ENCODE results near the gene MBTPS1.
A peak's percentile ranks its signal among the peaks of the same experiment; 100 is the strongest.

MBTPS1 gene

DNA sequence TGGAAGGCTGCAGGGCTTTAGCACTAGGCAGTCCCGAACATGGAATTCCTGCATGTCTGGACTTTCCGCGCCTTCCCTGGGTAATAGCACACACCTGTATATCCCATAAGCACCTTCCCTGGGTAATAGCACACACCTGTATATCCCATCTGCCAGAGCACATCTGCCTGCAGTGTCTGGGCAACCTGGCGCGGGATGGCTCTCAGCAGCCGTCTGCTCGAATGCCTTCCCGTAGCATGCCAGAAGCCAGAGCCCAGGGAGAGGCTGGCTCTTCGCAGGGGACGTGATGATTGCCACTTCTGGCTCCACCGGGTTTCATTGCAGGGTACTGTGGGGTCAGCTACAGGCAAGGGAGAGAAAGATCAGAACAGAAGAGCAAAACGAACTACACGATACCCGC, 21.3 kb downstream of the MBTPS1 start:
- DNase-seq = no peak

DNA sequence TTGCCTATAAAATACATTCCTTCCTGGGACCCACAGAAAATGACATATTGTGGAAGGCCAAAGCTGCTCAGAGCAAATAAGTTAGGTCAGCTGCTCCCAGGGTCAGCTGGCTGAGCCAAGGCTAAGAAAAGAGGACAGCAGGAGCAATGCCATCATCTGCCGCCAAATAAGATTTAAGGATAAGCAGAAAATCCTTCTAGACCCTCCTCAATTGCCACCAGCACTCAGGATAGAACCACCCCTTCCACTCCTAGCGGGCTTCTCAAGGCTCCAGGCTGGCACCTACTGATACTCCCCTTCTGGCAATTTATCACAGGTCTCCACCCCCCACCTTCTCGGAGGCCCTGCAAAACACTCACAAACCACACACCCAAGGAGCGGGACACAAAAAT, 22.9 kb downstream of the MBTPS1 start:
- DNase-seq = no peak

DNA sequence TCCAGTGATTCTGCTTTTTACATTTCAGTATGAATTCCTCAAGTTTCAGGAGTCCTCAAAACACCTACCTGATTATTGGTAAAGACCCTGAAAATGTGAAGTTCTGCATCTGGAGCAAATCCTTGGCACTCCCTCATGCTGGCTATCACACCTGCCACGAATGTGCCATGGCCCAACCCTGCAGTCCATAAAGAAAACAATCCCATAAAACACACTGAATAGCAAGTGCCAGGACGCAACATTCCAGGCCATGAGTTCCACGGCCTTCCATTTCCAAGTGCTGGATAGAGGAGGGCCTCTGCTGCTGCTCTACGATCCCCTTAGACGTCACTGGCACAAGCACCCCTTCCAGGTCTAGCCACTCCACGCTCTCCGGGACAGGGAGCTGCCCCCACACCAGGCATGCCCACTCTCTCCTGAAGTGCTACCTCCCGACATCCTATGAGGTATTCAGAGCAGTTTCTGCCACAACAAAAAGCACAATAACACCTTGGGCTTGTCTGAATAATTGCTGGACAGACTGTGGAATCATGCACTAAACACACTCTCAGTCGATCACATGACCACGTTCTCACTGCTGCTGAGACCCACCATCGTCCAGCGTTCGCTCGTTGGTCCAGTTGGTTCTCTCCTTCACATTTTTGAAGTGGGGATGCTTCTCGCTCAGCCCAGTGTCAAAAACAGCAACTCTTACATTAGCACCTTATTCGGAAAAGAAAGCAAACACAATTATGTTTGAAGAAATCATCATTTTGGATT, 23.4 kb downstream of the MBTPS1 start:
- DNase-seq = no peak

DNA sequence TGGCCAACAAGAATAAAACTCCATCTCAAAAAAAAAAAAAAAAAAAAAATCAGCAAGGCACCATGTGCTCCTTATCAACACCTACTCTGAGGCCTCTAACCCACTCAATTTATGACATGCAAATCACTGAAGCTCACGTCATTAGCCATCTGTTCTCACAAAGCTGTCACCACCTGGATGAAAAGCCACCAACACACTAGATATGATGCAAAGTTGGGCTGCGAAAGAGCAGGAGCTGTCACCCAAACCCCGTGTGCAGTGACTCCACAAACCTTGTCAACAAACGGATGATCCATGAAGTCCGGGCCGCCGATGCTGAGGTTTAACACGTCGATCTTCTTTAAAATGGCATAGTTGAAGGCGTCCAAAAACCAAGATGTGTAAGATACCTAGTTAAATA, 25.3 kb downstream of the MBTPS1 start:
- DNase-seq = no peak

DNA sequence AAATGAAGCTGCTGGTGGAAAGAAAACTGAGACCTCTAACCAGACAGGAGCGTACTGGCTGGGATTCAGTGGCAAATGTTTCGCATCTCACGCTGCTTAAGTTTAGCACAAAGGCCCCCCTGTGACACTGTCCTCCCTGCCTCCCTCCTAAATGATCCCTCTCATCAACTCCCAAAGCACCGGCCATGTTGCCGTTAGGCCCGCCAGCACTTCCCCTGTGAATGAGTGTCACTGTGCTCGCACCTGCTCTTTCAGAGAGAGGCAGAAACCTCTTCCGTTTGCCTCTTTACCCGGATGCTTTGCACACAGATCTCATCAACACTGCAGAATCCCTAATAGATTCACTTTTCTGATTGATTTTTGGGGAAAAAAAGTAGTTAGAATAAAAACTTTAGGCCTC, 26.5 kb downstream of the MBTPS1 start:
- no peak for DNase-seq

DNA sequence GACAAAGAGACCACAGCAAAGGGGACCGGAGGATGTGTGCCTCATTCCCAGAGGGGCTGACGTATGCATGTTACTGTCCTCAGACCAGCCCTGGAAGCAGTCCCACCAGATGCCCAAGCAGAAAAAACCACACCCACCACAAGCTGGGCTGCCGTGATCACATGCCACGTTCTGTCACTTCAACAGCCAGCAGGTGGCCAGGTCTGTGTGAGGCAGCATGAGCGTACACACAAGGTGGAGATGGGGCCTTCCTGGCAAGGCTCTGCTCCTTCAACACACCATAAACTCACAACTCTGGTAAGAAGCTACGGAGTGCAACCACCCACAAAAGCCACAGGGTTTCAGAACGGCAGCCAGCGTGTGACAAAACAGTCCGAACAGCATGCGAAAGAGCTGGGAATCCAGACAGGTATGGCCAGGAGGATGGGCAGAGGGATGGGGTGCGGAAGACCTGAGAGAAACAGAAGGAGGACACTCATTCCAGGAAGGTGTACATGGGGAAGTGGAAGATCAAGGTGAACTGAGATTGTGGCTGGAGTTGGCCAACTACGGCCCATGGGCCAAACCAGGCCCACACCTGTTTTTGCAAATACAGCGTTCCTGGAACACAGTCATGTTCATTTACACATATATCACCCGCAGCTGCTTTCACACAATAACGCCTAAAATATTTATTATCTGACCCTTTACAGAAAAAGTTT, 27.9 kb downstream of the MBTPS1 start:
- no peak for DNase-seq

DNA sequence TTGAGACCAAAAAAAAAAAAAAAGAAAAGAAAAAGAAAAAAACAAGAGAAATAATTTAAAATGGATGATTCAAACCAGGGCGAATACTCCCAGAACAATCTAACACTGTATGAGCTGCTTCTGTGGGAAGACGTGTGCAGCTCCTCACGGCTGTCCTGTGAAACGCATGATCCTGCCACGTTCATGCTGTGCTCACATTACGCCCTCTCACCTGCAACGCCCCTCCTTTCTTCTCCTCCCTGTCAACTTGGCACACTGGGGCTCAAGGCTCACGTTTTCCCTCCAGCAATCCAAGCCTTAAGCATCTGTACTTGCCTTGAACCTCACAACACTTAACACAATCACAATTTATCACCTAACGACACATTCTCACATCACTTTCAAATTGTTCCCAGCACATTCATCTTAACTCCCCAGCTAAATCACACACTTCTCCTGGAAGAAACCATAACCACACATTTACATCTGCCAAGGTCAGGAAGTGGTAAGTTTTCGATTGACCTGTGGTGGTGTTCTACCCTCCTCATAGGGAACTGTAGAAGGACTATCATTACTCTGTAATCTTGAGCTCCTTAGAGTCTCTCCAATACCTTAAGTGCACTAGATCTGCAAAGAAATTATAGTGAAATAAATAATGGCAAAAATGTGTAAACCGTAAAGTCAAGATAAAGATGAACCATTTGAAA, 29.1 kb downstream of the MBTPS1 start:
- DNase-seq = no peak

DNA sequence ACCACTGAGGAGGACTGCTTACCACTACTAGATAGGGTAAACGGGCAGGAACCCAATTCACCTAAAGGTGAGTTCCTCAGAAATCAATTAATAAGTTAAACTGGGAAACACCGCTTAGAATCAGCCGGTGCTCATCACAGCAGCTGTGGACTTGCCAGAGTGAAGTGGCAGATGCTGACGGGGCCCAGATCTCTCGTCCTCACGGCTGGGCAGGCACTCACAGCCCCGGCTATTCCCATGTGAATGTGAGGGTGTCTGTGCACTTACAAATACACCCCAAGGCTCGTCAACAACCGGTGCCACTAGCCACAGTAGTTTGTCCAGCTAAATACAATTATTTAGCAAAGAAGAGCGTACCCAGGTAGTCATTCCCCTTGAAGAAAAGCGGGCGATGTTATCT, 29.7 kb downstream of the MBTPS1 start:
- no peak for DNase-seq

DNA sequence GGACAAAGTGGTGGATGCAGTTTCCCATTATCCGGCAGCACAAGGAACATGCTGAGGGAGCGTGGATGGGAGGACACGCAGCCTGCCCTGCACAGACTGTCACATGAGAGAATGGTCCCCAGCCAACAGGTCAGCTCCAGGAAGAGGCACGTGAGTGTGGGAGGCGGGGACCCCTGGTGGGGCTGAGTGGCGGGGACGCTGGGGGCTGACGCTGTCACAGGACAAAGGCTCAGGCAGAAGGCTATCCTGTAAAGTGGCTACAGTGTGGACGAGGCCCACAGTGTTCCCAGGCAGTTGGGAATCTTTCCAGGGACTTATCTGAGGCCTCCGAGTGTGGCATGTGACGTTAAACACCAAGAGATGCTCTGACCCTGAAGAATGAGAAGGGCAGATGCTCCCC, 30.4 kb downstream of the MBTPS1 start:
- no peak for DNase-seq

DNA sequence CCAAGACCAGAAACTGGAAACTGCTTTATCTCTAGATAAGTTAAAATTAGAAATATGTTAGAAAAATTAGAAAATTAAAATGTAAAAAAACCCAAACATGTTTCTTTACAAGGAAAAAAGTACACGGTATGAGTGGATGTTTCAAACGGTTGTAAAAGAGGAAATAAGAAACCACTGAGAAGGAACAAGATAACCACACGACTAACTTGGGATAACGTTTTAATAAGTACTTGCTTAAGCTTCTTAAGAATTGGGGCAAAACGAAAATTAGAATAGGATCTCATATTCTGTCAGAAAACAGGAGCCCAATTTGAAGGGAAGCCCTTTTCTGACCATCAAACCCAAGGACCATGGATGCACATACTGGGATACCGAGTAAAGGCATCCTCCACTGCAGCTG, 31.0 kb downstream of the MBTPS1 start:
- DNase-seq = no peak

DNA sequence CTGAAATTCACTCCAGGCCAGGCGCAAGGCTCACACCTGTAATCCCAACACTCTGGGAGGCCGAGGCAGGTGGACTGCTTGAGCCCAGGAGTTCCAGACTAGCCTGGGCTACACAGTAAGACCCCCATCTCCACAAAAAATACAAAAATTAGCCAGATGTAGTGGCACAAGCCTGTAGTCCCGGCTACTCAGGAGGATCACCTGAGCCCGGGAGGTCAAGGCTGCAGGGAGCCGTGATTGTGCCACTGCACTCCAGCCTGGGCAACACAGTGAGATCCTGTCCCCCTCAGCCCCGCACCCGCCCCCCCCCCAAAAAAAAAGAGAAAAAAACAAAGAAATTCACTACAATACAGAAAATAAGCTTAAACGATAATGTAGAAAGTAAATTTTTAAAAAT, 31.5 kb downstream of the MBTPS1 start:
- DNase-seq = no peak

DNA sequence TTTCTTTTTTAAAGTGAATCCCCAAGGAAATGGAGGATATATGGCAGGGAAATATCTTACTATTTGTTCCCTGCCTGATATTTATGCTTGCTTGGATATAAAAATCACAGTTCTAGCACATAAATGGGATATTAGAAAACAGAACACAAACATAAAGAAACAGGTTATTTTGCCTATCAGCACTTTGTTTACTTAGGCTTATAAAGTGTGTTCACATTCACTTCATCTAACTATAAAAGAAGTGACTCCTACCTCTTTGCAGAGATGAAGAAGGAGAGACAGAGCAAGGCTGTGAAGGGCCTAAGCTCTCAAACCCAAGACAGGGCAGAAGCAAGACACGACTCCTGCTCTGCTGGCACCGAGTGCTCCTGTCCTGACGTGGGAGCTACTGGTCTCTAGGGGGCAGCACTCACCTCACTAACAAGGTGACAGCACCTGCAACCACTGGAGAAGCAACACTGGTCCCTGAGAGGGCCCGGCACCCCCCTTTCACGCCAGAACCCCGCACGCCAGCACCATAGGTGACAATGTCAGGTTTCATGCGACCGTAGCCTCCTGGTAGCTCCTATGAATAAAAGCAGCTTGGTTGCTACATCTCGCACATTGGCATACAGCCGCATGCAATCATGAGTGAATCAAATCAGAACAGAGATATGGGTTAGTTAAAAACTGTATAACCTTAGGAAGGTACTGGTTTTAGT, 32.0 kb downstream of the MBTPS1 start:
- peak; percentile 53 for DNase-seq

DNA sequence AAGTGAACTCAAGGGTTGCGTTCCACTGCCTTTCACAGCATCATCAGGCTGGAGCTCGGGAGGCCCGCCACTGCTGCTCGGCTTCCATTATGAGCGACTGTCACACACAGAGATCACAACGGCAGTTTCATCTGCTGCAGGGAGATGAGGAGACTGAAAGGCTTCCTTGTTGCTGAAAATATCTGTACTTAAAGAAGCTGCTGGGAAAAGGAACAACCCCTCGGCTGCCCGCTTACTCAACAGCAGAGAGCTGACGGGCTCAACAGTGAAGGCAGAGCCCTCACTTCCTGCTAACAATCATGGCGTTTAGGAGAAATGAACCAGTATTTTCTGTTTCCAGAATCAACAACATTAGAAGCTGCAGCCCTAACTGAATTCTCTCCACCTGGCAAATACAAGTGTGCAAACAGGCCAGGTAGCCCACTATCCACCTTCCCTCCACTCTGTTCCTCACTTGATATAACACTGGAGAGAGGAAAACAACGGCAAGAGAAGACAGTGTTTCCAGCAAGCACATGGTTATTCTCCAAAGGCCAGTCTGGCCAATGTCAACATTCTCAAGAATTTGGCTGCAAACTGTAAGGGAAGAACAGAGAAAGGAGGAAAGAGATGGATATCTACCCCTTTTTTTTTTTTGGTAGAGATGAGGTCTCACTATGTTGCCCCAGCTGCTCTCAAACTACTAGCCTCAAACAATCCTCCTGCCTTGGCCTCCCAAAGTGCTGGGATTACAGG, 33.7 kb downstream of the MBTPS1 start:
- no peak for DNase-seq

DNA sequence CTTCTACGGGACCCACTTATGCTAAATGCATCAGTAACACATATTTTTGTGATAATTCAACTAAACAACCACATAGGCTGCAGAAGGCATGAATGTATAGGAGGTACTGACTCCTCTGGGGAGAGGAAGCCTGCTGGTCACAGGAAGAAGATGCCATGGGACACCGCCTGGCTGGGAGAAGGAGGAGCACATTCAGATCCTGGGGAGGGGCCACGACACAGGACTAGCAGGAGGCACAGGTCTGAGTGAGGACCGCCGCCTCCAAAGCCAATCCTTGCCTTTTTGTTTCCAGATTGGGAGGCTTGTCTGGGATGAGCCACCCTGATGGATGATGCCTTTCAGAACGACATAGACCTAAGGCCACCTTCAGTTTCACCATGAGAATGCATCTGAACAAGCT, 34.6 kb downstream of the MBTPS1 start:
- DNase-seq = no peak

DNA sequence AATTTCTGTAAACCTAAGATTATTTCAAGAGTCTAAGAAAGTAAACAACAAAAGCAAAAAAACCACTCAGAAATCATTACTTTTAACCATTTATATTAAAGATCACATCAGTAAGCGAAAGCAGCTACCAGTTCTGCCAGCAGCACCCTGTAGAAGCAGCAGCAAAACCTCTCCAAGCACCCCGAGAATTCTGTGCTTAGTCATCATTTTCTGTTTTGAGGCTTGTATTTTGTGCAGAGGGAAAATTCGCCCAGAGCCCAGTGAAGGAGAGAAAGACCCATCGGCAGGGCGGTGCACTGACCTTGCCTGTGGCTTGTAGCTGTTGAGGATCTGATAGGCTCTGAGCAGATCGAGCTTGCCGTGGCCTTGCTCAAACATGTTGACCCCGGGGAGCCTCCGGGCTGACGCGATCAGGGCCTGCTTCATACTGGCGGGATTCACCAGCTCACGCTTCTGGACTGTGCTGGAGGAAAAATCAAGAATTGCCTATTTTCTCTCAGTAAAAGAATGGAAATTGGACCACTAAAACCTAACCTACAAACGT, 35.2 kb downstream of the MBTPS1 start:
- no peak for DNase-seq

DNA sequence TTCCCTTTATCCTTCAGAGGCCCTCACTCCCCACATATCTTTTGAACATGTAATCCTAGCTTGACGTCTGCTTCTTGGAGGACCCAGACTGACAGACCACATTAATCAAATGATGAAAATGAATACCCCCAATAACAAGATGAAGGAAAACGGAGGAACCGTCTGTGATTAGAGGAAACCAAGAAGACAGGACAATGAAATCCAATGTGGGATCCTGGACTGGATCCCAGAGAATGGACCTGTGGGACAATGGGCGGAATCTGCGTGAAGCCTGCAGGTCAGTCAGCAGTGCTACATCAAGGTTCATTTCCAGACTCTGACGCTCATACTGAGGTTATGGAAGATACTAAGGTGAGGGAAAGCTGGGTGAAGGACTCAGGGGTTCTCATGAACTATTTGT, 35.9 kb downstream of the MBTPS1 start:
- no peak for DNase-seq

DNA sequence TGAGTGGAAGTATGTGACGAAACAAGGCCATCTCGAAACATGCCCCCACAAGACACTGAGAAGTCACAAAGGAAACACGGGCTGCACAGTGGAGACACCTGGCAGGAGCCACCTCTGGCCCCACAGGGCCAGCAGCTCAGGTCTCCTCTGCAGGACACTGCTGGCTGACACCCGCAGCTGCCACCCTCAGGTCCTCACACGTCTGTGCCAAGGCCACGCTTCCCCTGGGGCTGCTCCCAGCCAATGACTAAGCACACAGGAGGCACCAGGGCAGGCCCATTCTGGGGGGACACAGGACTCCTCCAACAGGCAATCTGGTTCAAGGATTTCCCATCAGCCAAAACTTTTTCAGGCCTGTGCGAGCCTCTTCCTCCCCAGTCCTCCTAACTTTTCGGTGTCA, 36.4 kb downstream of the MBTPS1 start:
- no peak for DNase-seq

DNA sequence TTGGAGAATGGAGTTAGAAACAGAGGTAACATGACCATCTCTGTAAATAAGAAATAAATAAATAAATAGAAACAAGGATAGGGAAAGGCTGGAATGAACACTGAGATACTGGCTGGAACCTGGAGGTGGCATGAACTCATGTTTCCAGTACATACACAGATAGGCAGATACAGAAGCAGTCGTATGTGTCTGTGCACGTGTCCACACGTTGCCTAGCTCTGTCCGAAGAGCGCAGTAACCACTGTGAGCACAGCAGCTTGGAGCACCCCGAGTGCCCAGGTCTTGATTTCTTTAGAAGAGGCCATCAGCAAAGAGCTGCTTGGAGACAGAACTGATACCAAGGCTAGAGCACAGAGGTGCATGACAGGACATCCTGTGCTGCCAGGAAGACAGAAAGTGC, 37.1 kb downstream of the MBTPS1 start:
- no peak for DNase-seq

DNA sequence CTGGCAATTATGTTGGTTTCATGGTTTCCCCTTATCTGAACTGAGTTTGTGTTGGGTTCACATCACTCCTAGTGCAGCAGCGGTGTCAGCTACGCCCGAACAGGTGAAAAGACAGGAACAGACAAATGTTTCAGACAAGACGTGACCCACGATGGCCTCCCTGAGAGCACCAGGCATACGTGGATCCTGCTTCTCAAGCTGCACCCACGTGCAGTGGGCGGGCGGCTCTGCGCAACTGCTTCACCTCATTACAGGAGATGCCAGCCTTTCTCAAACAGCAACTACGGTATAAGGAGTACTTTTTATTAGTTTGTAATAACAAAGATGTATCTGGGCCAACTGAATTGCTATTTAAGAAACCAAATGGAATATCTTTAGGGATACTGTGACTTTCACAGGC, 41.4 kb downstream of the MBTPS1 start:
- no peak for DNase-seq

DNA sequence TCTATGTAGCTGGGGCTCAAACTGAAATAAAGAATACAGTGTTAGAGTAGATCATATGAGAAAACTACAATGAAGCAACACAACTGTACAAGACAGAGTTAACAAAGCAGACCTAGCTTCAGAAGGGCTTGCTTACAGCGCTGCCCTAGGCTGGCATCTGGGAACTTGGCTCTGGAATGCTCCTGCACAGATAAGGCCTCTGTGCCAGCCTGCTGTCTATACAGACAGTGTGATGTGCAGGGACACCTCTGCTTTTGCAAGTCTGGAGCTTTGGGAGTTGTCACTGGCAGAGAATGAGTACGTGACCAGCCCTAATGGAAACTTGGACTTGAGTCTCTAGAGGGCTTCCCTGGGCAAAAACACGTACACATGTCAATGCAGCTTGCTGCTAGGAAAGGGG, 42.0 kb downstream of the MBTPS1 start:
- no peak for DNase-seq

DNA sequence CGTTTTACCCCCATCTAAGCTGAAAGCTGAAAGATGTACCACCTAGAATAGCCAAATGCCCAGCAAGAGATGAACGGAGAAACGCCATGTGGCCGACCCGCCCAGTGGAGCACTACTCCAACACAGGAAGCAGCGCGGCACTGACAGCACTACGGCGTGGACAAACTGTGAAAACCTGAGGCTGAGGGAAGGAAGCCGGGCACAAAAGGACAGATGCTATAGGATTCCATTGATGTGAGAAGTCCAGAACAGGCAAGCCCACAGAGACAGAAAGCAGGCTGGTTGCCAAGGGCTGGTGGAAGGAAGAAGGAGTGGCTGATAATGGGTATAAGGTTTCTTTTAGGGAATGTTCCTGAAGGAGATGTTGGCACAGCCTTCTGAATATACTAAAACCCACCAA, 44.7 kb downstream of the MBTPS1 start:
- no peak for DNase-seq

DNA sequence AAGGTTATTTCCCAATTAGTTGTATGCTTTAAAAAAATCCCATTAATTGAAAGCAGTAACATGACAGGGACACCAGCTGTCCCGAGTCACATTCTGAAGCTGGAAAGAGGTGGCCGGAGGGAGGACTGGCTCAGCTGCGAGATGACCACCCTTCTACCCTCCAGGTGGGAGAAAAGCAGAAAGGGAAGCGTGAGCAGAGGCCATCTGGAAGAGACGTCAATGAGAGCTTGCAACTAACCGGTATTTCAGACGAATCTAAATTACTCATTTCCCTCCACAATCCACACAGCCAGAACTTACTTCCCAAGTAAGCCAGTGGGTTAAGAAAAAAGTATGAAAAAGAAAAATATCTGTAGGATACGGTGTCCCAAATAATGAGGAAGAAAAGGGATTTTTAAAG, 45.6 kb downstream of the MBTPS1 start:
- DNase-seq = no peak

DNA sequence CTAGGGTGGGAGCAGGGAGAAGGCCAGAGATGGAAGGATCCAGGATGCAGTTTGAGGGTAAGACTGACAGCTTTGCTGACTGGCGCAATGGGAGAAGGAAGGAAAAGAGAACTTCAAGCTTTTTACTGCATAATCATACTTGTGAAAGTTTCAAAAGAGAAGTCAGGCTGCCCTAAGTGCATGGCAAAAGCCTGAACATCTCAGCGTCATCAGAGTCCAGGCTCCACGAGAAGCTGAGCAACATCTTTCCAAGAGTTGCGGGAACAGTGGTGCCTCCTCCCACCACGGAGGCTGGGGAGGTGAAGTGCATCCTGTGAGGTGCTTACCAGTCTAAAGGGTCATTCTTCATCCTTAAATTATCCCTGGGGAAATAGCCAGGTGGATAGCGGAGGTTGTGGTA, 47.2 kb downstream of the MBTPS1 start:
- DNase-seq = no peak

Data from DMS153 (cell line).